ENCODE data around the gene UNC5B. TPM values are rescaled to one million over a fixed set of nuclear protein-coding genes. Genes with fewer than 3 reads are reported as not detected.
A peak's percentile ranks its signal among the peaks of the same experiment; 100 is the strongest.
"Not testable (repeated sequence)": the region's sequence is repeated elsewhere in the genome, so short reads cannot be mapped to it uniquely, and the experiment has no call there.

The UNC5B gene
- total and polyA plus RNA-seq, 12 donors: 2.0 to 27.0 (median 8.8) TPM

GRCh38 chr10:71216751-71217265 is 4.4 kb downstream of the UNC5B start:
- WGBS, 4 donors: 33 to 42% (median 38%) methylated on average over 6 to 8 of the region's 8 CpGs
- Histone ChIP-seq H3K27me3 (peaks cover 2% of the 10 kb centered on the region), H3K27ac (peak overlapping the region in 2 of 5 donors; percentile 50 to 66), H3K4me3 (peak overlapping the region in 2 of 4 donors; percentile 30 to 59), H3K9me3 (replicated peaks in 1 of 3) (no peaks in the 10 kb centered on the region), H3K4me1 (replicated peaks in 1 of 2) (peaks cover 22 to 26% of the 10 kb centered on the region in 2 donors), H3K36me3 (replicated peaks in 1 of 2) (no peaks in the 10 kb centered on the region)
- DNase-seq: peak in 2 of 7 donors; percentile 11 to 47
- TF ChIP-seq, protein P1, sequence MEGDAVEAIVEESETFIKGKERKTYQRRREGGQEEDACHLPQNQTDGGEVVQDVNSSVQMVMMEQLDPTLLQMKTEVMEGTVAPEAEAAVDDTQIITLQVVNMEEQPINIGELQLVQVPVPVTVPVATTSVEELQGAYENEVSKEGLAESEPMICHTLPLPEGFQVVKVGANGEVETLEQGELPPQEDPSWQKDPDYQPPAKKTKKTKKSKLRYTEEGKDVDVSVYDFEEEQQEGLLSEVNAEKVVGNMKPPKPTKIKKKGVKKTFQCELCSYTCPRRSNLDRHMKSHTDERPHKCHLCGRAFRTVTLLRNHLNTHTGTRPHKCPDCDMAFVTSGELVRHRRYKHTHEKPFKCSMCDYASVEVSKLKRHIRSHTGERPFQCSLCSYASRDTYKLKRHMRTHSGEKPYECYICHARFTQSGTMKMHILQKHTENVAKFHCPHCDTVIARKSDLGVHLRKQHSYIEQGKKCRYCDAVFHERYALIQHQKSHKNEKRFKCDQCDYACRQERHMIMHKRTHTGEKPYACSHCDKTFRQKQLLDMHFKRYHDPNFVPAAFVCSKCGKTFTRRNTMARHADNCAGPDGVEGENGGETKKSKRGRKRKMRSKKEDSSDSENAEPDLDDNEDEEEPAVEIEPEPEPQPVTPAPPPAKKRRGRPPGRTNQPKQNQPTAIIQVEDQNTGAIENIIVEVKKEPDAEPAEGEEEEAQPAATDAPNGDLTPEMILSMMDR (IDR thresholded peaks at IDR 0.05): no peak
- intact Hi-C loops (cut with DNase I): loop anchor here in 1 of 2 donors (10.0 kb wide), 1 partner anchor 292 kb away; no protein-coding TSS in a partner anchor

DNA sequence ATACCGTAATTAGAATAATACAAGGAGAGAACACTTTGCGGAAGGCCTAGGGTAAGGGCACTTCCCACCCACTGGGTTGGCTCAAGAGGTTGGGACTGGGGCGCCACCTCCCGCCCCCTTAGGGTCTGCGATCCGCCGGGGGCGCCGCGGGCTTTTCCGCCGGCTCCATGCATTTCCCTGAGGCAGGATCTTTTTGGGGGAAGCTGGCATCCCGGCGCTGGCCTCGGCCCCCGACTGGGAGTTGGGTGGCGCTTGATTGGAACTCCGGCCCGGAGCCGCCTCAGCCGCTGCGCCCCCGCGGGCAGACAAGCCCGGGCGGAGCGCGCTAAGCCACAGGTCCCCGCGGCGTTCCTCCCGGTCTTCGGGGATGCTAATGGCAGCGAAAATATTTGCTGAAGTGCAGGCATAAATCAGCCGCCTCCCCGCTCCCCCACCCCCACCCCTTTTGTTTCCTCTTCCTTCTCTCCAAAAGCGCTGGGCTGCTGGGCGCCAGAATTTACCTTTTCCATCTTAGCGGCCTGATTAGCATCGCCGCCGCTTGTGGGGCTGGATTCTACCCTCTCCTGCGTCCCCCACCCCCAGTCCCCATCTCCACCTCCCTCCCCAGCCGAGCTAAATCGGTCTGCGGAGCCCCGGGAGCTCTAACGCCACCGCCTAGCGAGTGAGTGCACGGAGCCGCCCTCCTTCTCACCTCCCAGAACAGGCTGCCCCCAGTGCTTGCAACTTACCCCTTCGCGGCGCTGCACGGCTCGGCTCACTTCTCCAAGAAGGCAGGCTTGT is 5.1 kb downstream of the UNC5B start:
- H3K27me3 ChIP-seq: peaks cover 2% of the 10 kb centered on the region
- intact Hi-C loops (cut with DNase I): loop anchor here in 1 of 2 donors (10.0 kb wide), 1 partner anchor 293 kb away; no protein-coding TSS in a partner anchor
- peak in 2 of 7 donors; percentile 15 to 56 for DNase-seq
- no peaks in the 10 kb centered on the region for H3K36me3 ChIP-seq (replicated peaks in 1 of 2)
- TF ChIP-seq, protein P1 (IDR thresholded peaks at IDR 0.05): no peak
- no peak for TF ChIP-seq POLR2A (IDR thresholded peaks at IDR 0.05)
- no peaks in the 10 kb centered on the region for H3K9me3 ChIP-seq (replicated peaks in 1 of 3)
- peak overlapping the region in 2 of 4 donors; percentile 30 to 59 for H3K4me3 ChIP-seq
- 16 to 23% (median 17%) methylated on average over 28 to 57 of the region's 57 CpGs for WGBS, 4 donors
- peaks cover 18 to 22% of the 10 kb centered on the region in 2 donors for H3K4me1 ChIP-seq (replicated peaks in 1 of 2)
- peak overlapping the region in 2 of 5 donors; percentile 38 to 66 for H3K27ac ChIP-seq

DNA sequence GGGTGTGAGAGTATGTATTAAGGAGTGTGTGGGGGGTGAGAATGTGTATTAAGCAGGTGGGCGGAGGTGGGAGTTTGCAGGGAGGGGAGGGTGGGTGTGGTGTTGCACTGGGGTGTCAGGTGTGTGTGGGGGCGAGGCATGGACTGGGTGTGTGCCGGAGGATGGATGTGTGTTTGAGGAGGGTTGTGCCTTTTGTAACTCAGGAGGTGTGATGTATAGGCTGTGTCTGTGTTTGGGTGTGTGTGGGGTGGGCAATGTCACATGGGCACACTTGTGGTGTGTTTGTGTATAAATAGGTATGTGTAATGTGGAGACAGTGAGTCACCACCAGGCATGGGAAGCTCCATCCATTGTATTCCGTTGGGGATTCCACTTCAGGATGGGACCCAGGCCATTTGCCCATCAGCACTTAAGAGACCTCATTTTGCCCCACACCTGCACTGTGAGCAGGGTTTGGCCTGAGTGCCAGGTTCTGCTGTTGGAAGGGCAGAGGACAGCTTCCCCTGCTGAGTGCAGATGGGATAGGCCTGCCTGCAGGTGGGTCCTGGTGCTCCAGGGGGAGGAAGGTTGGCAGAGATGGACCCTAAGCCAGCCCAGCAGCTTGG is 5.8 kb downstream of the UNC5B start:
- H3K36me3 ChIP-seq (replicated peaks in 1 of 2): no peaks in the 10 kb centered on the region
- intact Hi-C loops (cut with DNase I): loop anchor here in 1 of 2 donors (10.0 kb wide), 1 partner anchor 293 kb away; no protein-coding TSS in a partner anchor
- H3K27me3 ChIP-seq: peaks cover 2% of the 10 kb centered on the region
- TF ChIP-seq, protein P1 (IDR thresholded peaks at IDR 0.05): no peak
- TF ChIP-seq POLR2A (IDR thresholded peaks at IDR 0.05): no peak
- H3K4me1 ChIP-seq (replicated peaks in 1 of 2): peaks cover 11 to 16% of the 10 kb centered on the region in 2 donors
- 77 to 84% (median 78%) methylated on average over 4 of the region's 4 CpGs for WGBS, 4 donors
- H3K27ac ChIP-seq: peak overlapping the region in 1 of 5 donors; percentile 38
- H3K4me3 ChIP-seq: no peak overlapping the region
- DNase-seq: peak in 2 of 7 donors; percentile 12 to 51
- H3K9me3 ChIP-seq (replicated peaks in 1 of 3): no peaks in the 10 kb centered on the region

GRCh38 chr10:71218651-71219050 is 6.3 kb downstream of the UNC5B start:
- WGBS, 4 donors: 82 to 93% (median 88%) methylated on average over 3 to 5 of the region's 5 CpGs
- H3K4me1 ChIP-seq (replicated peaks in 1 of 2): peaks cover 9 to 15% of the 10 kb centered on the region in 2 donors
- peak in 2 of 7 donors; percentile 5 to 38 for DNase-seq
- H3K9me3 ChIP-seq (replicated peaks in 1 of 3): no peaks in the 10 kb centered on the region
- intact Hi-C loops (cut with DNase I): loop anchor here in 1 of 2 donors (10.0 kb wide), 1 partner anchor 294 kb away; no protein-coding TSS in a partner anchor
- no peak overlapping the region for H3K27ac ChIP-seq
- TF ChIP-seq, protein P1 (IDR thresholded peaks at IDR 0.05): no peak
- no peak for TF ChIP-seq POLR2A (IDR thresholded peaks at IDR 0.05)
- H3K36me3 ChIP-seq (replicated peaks in 1 of 2): no peaks in the 10 kb centered on the region
- peaks cover 2% of the 10 kb centered on the region for H3K27me3 ChIP-seq
- no peak overlapping the region for H3K4me3 ChIP-seq

DNA sequence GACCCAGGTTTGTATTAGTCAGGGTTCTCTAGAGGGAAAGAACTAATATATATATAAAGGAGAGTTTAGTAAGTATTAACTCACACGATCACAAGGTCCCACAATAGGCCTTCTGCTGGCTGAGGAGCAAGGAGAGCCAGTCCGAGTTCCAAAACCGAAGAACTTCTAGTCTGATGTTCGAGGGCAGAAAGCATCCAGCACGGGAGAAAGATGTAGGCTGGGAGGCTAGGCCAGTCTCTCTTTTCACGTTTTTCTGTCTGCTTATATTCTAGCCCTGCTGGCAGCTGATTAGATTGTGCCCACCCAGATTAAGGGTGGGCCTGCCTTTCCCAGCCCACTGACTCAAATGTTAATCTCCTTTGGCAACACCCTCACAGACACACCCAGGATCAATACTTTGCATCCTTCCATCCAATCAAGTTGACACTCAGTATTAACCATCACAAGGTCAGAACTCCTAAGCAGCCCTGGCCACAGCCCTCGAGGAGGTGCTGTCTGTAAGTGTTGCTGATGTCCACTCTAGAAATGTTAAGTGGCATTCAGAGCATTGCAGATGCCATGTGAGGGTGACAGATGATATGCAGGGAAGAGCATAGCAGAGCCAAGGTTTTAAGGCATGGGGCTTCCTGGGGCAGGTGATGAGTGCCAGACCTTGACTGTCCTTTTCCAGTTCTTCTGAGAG is 7.0 kb downstream of the UNC5B start:
- H3K36me3 ChIP-seq (replicated peaks in 1 of 2); H3K9me3 ChIP-seq (replicated peaks in 1 of 3); H3K4me3 ChIP-seq; H3K27ac ChIP-seq; H3K27me3 ChIP-seq: not testable (repeated sequence)
- 84 to 85% (median 84%) methylated on average over 7 of the region's 7 CpGs for WGBS, 4 donors
- intact Hi-C loops (cut with DNase I): loop anchor here in 1 of 2 donors (10.0 kb wide), 1 partner anchor 295 kb away; no protein-coding TSS in a partner anchor
- H3K4me1 ChIP-seq (replicated peaks in 1 of 2): peaks cover 9 to 15% of the 10 kb centered on the region in 2 donors
- DNase-seq: peak in 2 of 7 donors; percentile 2 to 18
